ENCODE results near the gene WDR18. TPM values are rescaled to one million over a fixed set of nuclear protein-coding genes. Genes with fewer than 3 reads are reported as not detected.
"Not testable (repeated sequence)": the region's sequence is repeated elsewhere in the genome, so short reads cannot be mapped to it uniquely, and the experiment has no call there.

WDR18 gene
- total RNA-seq, 2 donors from 2014 or later: 68.6 to 85.6 TPM

DNA sequence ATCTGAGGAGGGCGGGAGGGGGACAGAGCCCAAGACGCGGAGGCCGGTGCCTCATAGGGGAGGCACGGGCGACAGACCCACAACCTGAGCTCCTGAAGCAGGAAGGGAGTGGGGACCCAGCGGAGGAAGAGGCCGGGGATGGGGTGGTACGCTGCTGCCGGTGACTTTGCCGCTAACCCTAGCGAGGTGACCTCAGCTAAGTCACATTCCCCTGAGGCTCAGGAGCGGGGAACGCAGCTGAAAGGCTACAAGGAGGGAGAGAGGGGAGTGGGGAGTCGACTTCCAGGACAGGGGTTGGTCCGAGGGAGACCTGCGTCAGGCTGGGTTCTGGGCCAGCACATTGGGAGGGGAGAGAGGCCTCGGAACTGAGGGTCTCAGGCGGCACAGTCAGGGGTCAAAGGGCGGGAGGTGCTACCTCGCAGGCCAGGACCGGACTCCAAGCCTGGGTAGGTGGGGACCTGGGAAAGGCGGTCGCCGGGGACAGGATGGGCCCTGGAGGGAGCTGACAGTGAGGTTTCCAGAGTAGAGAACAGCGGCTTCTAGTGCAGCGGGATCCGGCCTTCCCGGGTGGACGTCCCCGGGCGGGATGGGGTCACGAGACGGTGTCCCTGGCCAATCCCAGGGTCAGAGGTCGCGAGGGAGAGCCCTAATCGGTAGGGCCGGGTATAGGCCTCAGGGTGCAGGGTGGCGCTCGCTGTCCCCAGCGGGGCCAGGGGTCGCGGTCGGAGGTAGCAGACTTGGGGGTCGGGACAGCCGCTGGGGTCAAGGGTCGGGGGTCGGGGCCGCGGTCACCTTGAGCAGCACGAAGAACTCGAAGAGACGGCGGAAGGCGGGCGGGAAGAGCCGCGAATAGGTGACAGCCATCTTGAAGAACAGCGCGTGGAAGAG is 36.1 kb downstream of the WDR18 start:
- peaks cover 7% of the 10 kb centered on the region for H3K4me1 Mint-ChIP-seq
- no peaks in the 10 kb centered on the region for H3K27me3 ChIP-seq (ENCODE audit: control insufficient read depth, insufficient read depth, low read length, poor library complexity, severe bottlenecking)
- peak overlapping the region; percentile 92 for H3K4me3 ChIP-seq (ENCODE audit: low read length)
- peak overlapping the region; percentile 89 for H3K4me3 Mint-ChIP-seq
- DNase-seq: no peak
- no peaks in the 10 kb centered on the region for H3K36me3 Mint-ChIP-seq (ENCODE audit: low read depth)
- no peaks in the 10 kb centered on the region for H3K9me3 ChIP-seq (ENCODE audit: control insufficient read depth, low read length)
- peak overlapping the region; percentile 99 for H3K27ac ChIP-seq (ENCODE audit: low read depth, low read length)
- H3K36me3 ChIP-seq (ENCODE audit: control insufficient read depth, insufficient read depth, low read length): peaks cover 8% of the 10 kb centered on the region
- no peaks in the 10 kb centered on the region for H3K9me3 Mint-ChIP-seq
- 6 to 12% methylated on average over 22 to 60 of the region's 60 CpGs for WGBS, 2 experiments (ENCODE audit: insufficient coverage in 1 of 2, insufficient read length in 1 of 2)
- H3K27ac Mint-ChIP-seq: peak overlapping the region; percentile 90
- peaks cover 13% of the 10 kb centered on the region for H3K4me1 ChIP-seq (ENCODE audit: control insufficient read depth, insufficient read depth, low read length)
- H3K9ac ChIP-seq (ENCODE audit: extremely low read depth, low read length, poor library complexity, severe bottlenecking): peak overlapping the region; percentile 93
- TF ChIP-seq, protein P1, sequence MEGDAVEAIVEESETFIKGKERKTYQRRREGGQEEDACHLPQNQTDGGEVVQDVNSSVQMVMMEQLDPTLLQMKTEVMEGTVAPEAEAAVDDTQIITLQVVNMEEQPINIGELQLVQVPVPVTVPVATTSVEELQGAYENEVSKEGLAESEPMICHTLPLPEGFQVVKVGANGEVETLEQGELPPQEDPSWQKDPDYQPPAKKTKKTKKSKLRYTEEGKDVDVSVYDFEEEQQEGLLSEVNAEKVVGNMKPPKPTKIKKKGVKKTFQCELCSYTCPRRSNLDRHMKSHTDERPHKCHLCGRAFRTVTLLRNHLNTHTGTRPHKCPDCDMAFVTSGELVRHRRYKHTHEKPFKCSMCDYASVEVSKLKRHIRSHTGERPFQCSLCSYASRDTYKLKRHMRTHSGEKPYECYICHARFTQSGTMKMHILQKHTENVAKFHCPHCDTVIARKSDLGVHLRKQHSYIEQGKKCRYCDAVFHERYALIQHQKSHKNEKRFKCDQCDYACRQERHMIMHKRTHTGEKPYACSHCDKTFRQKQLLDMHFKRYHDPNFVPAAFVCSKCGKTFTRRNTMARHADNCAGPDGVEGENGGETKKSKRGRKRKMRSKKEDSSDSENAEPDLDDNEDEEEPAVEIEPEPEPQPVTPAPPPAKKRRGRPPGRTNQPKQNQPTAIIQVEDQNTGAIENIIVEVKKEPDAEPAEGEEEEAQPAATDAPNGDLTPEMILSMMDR (conservative IDR thresholded peaks at IDR 0.05): no peak
- H3K27me3 Mint-ChIP-seq (ENCODE audit: insufficient read depth): peaks cover 1% of the 10 kb centered on the region

DNA sequence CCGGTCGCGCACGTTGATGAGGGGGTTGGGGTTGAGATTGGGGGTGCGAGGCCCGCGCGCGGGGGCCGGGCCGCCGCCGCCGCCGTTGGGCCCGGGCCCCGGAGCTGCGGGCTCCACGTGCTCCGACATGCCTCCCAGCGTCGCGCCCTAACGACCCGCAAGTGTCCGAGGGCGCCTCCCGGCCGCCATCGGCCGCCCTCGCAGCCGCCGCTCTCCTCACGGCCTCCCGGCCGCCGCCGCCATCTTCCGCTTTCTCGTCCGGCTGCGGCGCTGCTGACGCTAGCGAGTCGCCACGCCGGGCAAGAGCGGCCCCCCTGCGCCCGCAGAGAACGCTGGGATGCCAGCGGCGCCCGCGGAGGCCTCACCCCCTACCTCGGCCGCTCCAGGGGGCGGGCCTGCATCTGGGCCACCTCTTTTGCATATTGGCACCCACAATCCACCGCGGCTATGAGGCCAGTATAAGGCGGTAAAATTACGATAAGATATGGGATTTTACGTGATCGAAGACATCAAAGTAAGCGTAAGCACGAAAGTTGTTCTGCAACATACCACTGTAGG is 36.8 kb downstream of the WDR18 start, which contains the start of gene TMEM259:
TSS of gene TMEM259 (minus strand) at position 256 of the 558 bp plus-strand sequence. CDS start at position 129, 127 bp downstream.
- peaks cover 1% of the 10 kb centered on the region for H3K27me3 Mint-ChIP-seq (ENCODE audit: insufficient read depth)
- no peaks in the 10 kb centered on the region for H3K36me3 Mint-ChIP-seq (ENCODE audit: low read depth)
- H3K9me3 Mint-ChIP-seq: no peaks in the 10 kb centered on the region
- Histone ChIP-seq H3K9me3 (ENCODE audit: control insufficient read depth, low read length) (no peaks in the 10 kb centered on the region), H3K9ac (ENCODE audit: extremely low read depth, low read length, poor library complexity, severe bottlenecking) (peak within 1 kb of the TSS; percentile 93), H3K27me3 (ENCODE audit: control insufficient read depth, insufficient read depth, low read length, poor library complexity, severe bottlenecking) (no peaks in the 10 kb centered on the region), H3K4me3 (ENCODE audit: low read length) (peak within 1 kb of the TSS; percentile 92), H3K36me3 (ENCODE audit: control insufficient read depth, insufficient read depth, low read length) (peaks cover 8% of the 10 kb centered on the region), H3K4me1 (ENCODE audit: control insufficient read depth, insufficient read depth, low read length) (peaks cover 13% of the 10 kb centered on the region), H3K27ac (ENCODE audit: low read depth, low read length) (peak within 1 kb of the TSS; percentile 99)
- H3K27ac Mint-ChIP-seq: peak within 1 kb of the TSS; percentile 100
- peak within 1 kb of the TSS; percentile 89 for H3K4me3 Mint-ChIP-seq
- H3K4me1 Mint-ChIP-seq: peaks cover 7% of the 10 kb centered on the region
- TF ChIP-seq, protein P1 (conservative IDR thresholded peaks at IDR 0.05): no peak
- WGBS, 2 experiments (ENCODE audit: insufficient coverage in 1 of 2, insufficient read length in 1 of 2): 0% methylated on average over 49 to 66 of the region's 68 CpGs
- peak; percentile 97 for DNase-seq

DNA sequence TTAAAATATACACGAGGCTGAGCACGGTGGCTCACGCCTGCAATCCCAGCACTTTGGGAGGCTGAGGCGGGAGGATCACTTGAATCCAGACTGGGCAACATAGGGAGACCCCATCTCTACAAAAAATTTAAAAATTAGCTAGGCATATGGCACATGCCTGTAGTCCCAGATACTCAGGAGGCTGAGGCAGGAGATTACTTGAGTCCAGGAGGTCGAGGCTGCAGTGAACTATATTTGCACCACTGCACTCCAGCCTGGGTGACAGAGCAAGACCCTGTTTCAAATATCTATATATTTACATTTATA is 39.7 kb downstream of the WDR18 start:
- not testable (repeated sequence) for H3K27ac Mint-ChIP-seq, H3K4me3 Mint-ChIP-seq
- 95 to 96% methylated on average over 4 to 5 of the region's 5 CpGs for WGBS, 2 experiments (ENCODE audit: insufficient coverage in 1 of 2, insufficient read length in 1 of 2)

DNA sequence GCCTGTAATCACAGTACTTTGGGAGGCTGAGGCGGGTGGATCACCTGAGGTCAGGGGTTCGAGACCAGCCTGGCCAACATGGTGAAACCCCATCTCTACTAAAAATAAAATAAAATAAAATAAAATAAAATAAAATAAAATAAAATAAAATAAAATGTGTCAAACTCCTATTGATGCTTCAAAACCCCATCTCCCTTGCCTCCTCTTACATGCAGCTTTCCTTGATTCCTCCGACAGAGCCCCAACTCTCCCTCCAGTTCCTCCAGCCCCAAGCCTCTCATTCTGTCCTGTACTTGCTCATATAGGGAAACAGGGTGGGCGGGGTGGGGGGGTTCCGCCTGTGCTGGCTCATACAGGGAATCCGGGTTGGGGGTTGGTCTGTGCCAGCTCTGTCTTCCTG is 40.9 kb downstream of the WDR18 start:
- not testable (repeated sequence) for H3K27me3 Mint-ChIP-seq (ENCODE audit: insufficient read depth); H3K27ac ChIP-seq (ENCODE audit: low read depth, low read length); H3K27ac Mint-ChIP-seq; H3K36me3 Mint-ChIP-seq (ENCODE audit: low read depth); H3K4me1 Mint-ChIP-seq; DNase-seq; H3K27me3 ChIP-seq (ENCODE audit: control insufficient read depth, insufficient read depth, low read length, poor library complexity, severe bottlenecking); H3K9ac ChIP-seq (ENCODE audit: extremely low read depth, low read length, poor library complexity, severe bottlenecking); H3K4me3 ChIP-seq (ENCODE audit: low read length); H3K9me3 Mint-ChIP-seq; H3K9me3 ChIP-seq (ENCODE audit: control insufficient read depth, low read length); H3K4me3 Mint-ChIP-seq; H3K4me1 ChIP-seq (ENCODE audit: control insufficient read depth, insufficient read depth, low read length)
- H3K36me3 ChIP-seq (ENCODE audit: control insufficient read depth, insufficient read depth, low read length): peaks cover 11% of the 10 kb centered on the region
- 86% methylated on average over 5 of the region's 6 CpGs; no CpG with 5 or more reads in 1 of the 2 experiments for WGBS, 2 experiments (ENCODE audit: insufficient coverage in 1 of 2, insufficient read length in 1 of 2)

More for the DNA sequence above, 39.7 kb downstream of the WDR18 start:
- not testable (repeated sequence) for H3K36me3 ChIP-seq (ENCODE audit: control insufficient read depth, insufficient read depth, low read length); DNase-seq; H3K4me3 ChIP-seq (ENCODE audit: low read length); H3K9me3 Mint-ChIP-seq; H3K4me1 Mint-ChIP-seq; H3K9ac ChIP-seq (ENCODE audit: extremely low read depth, low read length, poor library complexity, severe bottlenecking); H3K36me3 Mint-ChIP-seq (ENCODE audit: low read depth); H3K27me3 ChIP-seq (ENCODE audit: control insufficient read depth, insufficient read depth, low read length, poor library complexity, severe bottlenecking); H3K27me3 Mint-ChIP-seq (ENCODE audit: insufficient read depth); H3K9me3 ChIP-seq (ENCODE audit: control insufficient read depth, low read length); H3K4me1 ChIP-seq (ENCODE audit: control insufficient read depth, insufficient read depth, low read length); H3K27ac ChIP-seq (ENCODE audit: low read depth, low read length)

Data from endodermal cell (in vitro differentiated cells).